Measurements from ENCODE around the gene ADCY1. TPM values are rescaled to one million over a fixed set of nuclear protein-coding genes. Genes with fewer than 3 reads are reported as not detected.
A peak's percentile ranks its signal among the peaks of the same experiment; 100 is the strongest.

Gene ADCY1
- total RNA-seq, 4 donors from 2014 or later, result 0.15 to 0.72 (median 0.26) TPM

- Histone ChIP-seq H3K9me3 (no peaks in the 10 kb centered on the region), H3K27me3 (no peaks in the 10 kb centered on the region), H3K27ac (no peak overlapping the region), H3K36me3 (no peaks in the 10 kb centered on the region), H3K4me3 (no peak overlapping the region), H3K4me1 (no peaks in the 10 kb centered on the region)
- DNase-seq (ENCODE audit: low spot score in 2 of 2), result peak in 1 of 2 donors; percentile 70
- WGBS, result 88% methylated on average over 9 of the region's 13 CpGs
- TF ChIP-seq POLR2AphosphoS5 (IDR thresholded peaks at IDR 0.05) (no peak), POLR2A (IDR thresholded peaks at IDR 0.05) (no peak), EP300 (IDR thresholded peaks at IDR 0.05) (no peak), CTCF (IDR thresholded peaks at IDR 0.05) (no peak)
Observed at GRCh38 chr7:45650404-45651394, 76.5 kb downstream of the ADCY1 start.

- no peaks in the 10 kb centered on the region for H3K27me3 ChIP-seq
- peak in 1 of 2 donors; percentile 37 for DNase-seq (ENCODE audit: low spot score in 2 of 2)
- no peak overlapping the region for H3K4me3 ChIP-seq
- 84% methylated on average over 6 of the region's 6 CpGs for WGBS
- TF ChIP-seq CTCF (IDR thresholded peaks at IDR 0.05) (no peak), EP300 (IDR thresholded peaks at IDR 0.05) (no peak), POLR2A (IDR thresholded peaks at IDR 0.05) (no peak), POLR2AphosphoS5 (IDR thresholded peaks at IDR 0.05) (no peak)
- H3K4me1 ChIP-seq, result no peaks in the 10 kb centered on the region
- H3K9me3 ChIP-seq, result no peaks in the 10 kb centered on the region
- H3K36me3 ChIP-seq, result no peaks in the 10 kb centered on the region
- H3K27ac ChIP-seq, result no peak overlapping the region
Observed at GRCh38 chr7:45651540-45651939, 77.4 kb downstream of the ADCY1 start.

- WGBS, result 75% methylated on average over 2 of the region's 2 CpGs
- H3K9me3 ChIP-seq, result no peaks in the 10 kb centered on the region
- no peak overlapping the region for H3K27ac ChIP-seq
- DNase-seq (ENCODE audit: low spot score in 2 of 2), result peak in 1 of 2 donors; percentile 45
- H3K4me1 ChIP-seq, result no peaks in the 10 kb centered on the region
- TF ChIP-seq CTCF (IDR thresholded peaks at IDR 0.05) (no peak), POLR2AphosphoS5 (IDR thresholded peaks at IDR 0.05) (no peak), POLR2A (IDR thresholded peaks at IDR 0.05) (no peak), EP300 (IDR thresholded peaks at IDR 0.05) (no peak)
- no peak overlapping the region for H3K4me3 ChIP-seq
- H3K36me3 ChIP-seq, result no peaks in the 10 kb centered on the region
- no peaks in the 10 kb centered on the region for H3K27me3 ChIP-seq
Observed at GRCh38 chr7:45652630-45653029, 78.5 kb downstream of the ADCY1 start.

- H3K9me3 ChIP-seq, result no peaks in the 10 kb centered on the region
- DNase-seq (ENCODE audit: low spot score in 2 of 2), result peak in 1 of 2 donors; percentile 28
- no peak overlapping the region for H3K4me3 ChIP-seq
- no peaks in the 10 kb centered on the region for H3K36me3 ChIP-seq
- no peaks in the 10 kb centered on the region for H3K4me1 ChIP-seq
- WGBS, result 64% methylated on average over 2 of the region's 4 CpGs
- TF ChIP-seq CTCF (IDR thresholded peaks at IDR 0.05) (no peak), POLR2A (IDR thresholded peaks at IDR 0.05) (no peak), EP300 (IDR thresholded peaks at IDR 0.05) (no peak), POLR2AphosphoS5 (IDR thresholded peaks at IDR 0.05) (no peak)
- no peaks in the 10 kb centered on the region for H3K27me3 ChIP-seq
- H3K27ac ChIP-seq, result no peak overlapping the region
Observed at GRCh38 chr7:45653209-45653907, 79.2 kb downstream of the ADCY1 start.

- Histone ChIP-seq H3K27me3 (no peaks in the 10 kb centered on the region), H3K27ac (no peak overlapping the region), H3K4me3 (no peak overlapping the region), H3K9me3 (no peaks in the 10 kb centered on the region), H3K4me1 (no peaks in the 10 kb centered on the region), H3K36me3 (no peaks in the 10 kb centered on the region)
- peak in 1 of 2 donors; percentile 20 for DNase-seq (ENCODE audit: low spot score in 2 of 2)
- 87% methylated on average over 5 of the region's 5 CpGs for WGBS
- TF ChIP-seq POLR2A (IDR thresholded peaks at IDR 0.05), result no peak
- TF ChIP-seq POLR2AphosphoS5 (IDR thresholded peaks at IDR 0.05), result no peak
- TF ChIP-seq CTCF (IDR thresholded peaks at IDR 0.05), result no peak
- no peak for TF ChIP-seq EP300 (IDR thresholded peaks at IDR 0.05)
Observed at GRCh38 chr7:45654341-45654740, 80.2 kb downstream of the ADCY1 start.

Data from suprapubic skin (tissue), 4 donors.